ENCODE results near the gene ANKS6. TPM values are rescaled to one million over a fixed set of nuclear protein-coding genes. Genes with fewer than 3 reads are reported as not detected.

The ANKS6 gene
- total and polyA plus RNA-seq, 10 of the 15 experiments (the other 5 are each of a cell fraction or from before 2014, with no cell fraction given): 2.0 to 16.2 (median 6.1) TPM

DNA sequence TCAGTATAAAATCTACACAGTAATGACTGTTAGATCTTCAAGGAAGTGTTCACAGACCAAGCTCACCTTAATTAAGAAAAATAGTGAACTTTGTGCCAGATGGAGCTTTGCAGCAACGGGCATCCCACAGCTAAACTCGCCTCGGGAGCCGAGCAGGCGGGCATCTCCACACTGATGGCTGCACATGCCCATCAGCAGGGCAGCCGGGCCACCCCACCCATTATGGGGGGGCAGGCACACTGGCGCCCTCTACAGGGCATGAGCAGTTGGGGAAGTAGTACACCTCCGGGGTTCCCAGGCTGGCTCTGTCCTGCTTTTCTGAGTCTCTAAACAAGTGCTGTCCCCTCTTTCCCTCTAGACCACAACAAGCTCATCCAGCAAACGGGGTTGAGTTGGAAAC is 21.6 kb downstream of the ANKS6 start:
- POLR2A ChIA-PET: no interaction called here

More for the DNA sequence above, 21.6 kb downstream of the ANKS6 start:
- no peaks in the 10 kb centered on the region for H3K27me3 ChIP-seq (replicated peaks in 1 of 2; ENCODE audit: control insufficient read depth in 2 of 2, insufficient read depth in 2 of 2, low read length in 1 of 2)
- TF ChIP-seq, protein P1, sequence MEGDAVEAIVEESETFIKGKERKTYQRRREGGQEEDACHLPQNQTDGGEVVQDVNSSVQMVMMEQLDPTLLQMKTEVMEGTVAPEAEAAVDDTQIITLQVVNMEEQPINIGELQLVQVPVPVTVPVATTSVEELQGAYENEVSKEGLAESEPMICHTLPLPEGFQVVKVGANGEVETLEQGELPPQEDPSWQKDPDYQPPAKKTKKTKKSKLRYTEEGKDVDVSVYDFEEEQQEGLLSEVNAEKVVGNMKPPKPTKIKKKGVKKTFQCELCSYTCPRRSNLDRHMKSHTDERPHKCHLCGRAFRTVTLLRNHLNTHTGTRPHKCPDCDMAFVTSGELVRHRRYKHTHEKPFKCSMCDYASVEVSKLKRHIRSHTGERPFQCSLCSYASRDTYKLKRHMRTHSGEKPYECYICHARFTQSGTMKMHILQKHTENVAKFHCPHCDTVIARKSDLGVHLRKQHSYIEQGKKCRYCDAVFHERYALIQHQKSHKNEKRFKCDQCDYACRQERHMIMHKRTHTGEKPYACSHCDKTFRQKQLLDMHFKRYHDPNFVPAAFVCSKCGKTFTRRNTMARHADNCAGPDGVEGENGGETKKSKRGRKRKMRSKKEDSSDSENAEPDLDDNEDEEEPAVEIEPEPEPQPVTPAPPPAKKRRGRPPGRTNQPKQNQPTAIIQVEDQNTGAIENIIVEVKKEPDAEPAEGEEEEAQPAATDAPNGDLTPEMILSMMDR (IDR thresholded peaks at IDR 0.05 in 2 of 3, conservative IDR thresholded peaks at IDR 0.05 in 1 of 3; ENCODE audit: control insufficient read depth in 2 of 3, extremely low read depth in 1 of 3, insufficient read depth in 1 of 3, low read depth in 3 of 3, low read length in 3 of 3): peak; percentile 31 to 49 (median 42); a peak in 5 of 6 replicates
- TF ChIP-seq SMC3 (IDR thresholded peaks at IDR 0.05; ENCODE audit: borderline replicate concordance, low read length) (peak; percentile 11; the same call in 1 of the 2 replicates), EGR1 (IDR thresholded peaks at IDR 0.05; ENCODE audit: borderline replicate concordance in 1 of 2, low read depth in 2 of 2, low read length in 2 of 2) (no peak), ZNF24 (IDR thresholded peaks at IDR 0.05) (no peak), TCF7 (IDR thresholded peaks at IDR 0.05; ENCODE audit: borderline replicate concordance) (no peak), YY1 (IDR thresholded peaks at IDR 0.05; ENCODE audit: low read depth, low read length) (no peak), PAX5 (IDR thresholded peaks at IDR 0.05; ENCODE audit: borderline replicate concordance, low read depth, low read length) (no peak), ATF7 (IDR thresholded peaks at IDR 0.05; ENCODE audit: low read depth) (no peak), SMAD1 (IDR thresholded peaks at IDR 0.05; ENCODE audit: low read depth, partially characterized antibody) (no peak), RELA (IDR thresholded peaks at IDR 0.05; ENCODE audit: borderline replicate concordance, partially characterized antibody) (no peak), NBN (IDR thresholded peaks at IDR 0.05) (no peak)
- TF ChIP-seq, protein P2, sequence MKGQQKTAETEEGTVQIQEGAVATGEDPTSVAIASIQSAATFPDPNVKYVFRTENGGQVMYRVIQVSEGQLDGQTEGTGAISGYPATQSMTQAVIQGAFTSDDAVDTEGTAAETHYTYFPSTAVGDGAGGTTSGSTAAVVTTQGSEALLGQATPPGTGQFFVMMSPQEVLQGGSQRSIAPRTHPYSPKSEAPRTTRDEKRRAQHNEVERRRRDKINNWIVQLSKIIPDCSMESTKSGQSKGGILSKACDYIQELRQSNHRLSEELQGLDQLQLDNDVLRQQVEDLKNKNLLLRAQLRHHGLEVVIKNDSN (IDR thresholded peaks at IDR 0.05; ENCODE audit: borderline replicate concordance, extremely low read length, insufficient read depth, low read depth, low read length): no peak
- no peaks in the 10 kb centered on the region for H3K9me3 ChIP-seq (replicated peaks; ENCODE audit: control insufficient read depth, insufficient read depth, low read length)
- in situ Hi-C loops (cut with MboI): loop anchor here (5.0 to 25.0 kb wide), 3 partner anchors 240 to 712 kb away; partner anchors contain the start of gene NANS
- FAIRE-seq (no peak), DNase-seq (ENCODE audit: low read depth, low spot score) (no peak), ATAC-seq (peak; percentile 48; the same call in 1 of the 3 replicates)
- RAD21 ChIA-PET (ENCODE audit: unreplicated experiment): interaction anchor here (1.4 to 4.4 kb wide), 4 partner anchors 9 to 459 kb away, joined by 3 to 24 read pairs (median 13); no protein-coding TSS in a partner anchor
- CTCF ChIA-PET: interaction anchor here (0.7 to 5.4 kb wide), 26 partner anchors 9 to 852 kb away, joined by 3 to 97 read pairs (median 4); partner anchors contain the start of gene TRMO
- H3K36me3 ChIP-seq (ENCODE audit: control insufficient read depth in 2 of 2, insufficient read depth in 2 of 2, low read length in 1 of 2): no peaks in the 10 kb centered on the region
- H3K4me3 ChIP-seq: no peak overlapping the region
- no peaks in the 10 kb centered on the region for H4K20me1 ChIP-seq (ENCODE audit: control insufficient read depth, insufficient read depth)
- no peaks in the 10 kb centered on the region for H3K79me2 ChIP-seq (ENCODE audit: control insufficient read depth, insufficient read depth, low read length)
- H2AFZ ChIP-seq (ENCODE audit: control insufficient read depth, low read depth, low read length): no peak overlapping the region
- no peak overlapping the region for H3K4me2 ChIP-seq (ENCODE audit: control insufficient read depth, insufficient read depth)
- WGBS (ENCODE audit: insufficient coverage, insufficient replicate concordance, low lambda C conversion rate, missing lambda C conversion rate): 56% methylated on average over 9 of the region's 9 CpGs
- H3K27ac ChIP-seq (ENCODE audit: control insufficient read depth, insufficient read depth): no peak overlapping the region
- H3K9ac ChIP-seq (ENCODE audit: control insufficient read depth, insufficient read depth, low read length): no peak overlapping the region
- intact Hi-C loops (cut with micrococcal nuclease; ENCODE audit: unreplicated experiment): no loop called here
- SMC1A ChIA-PET (ENCODE audit: uncharacterized antibody, unreplicated experiment): interaction anchor here (0.6 to 3.1 kb wide), 6 partner anchors 9 to 459 kb away, joined by 3 to 13 read pairs (median 6); no protein-coding TSS in a partner anchor
- no TSS peak for BruUV-seq (replicated peaks)
- H3K4me1 ChIP-seq (ENCODE audit: control insufficient read depth, insufficient read depth, low read length): no peaks in the 10 kb centered on the region
